Kidney (tissue), 14 donors: ENCODE data around the gene ADAMTS17. TPM values are rescaled to one million over a fixed set of nuclear protein-coding genes. Genes with fewer than 3 reads are reported as not detected.

Experiments used
- DNase-seq, 5 donors: peaks; one replicate each; pipeline ENCODE4 v3.0.0-alpha.2; 2013 to 2020
- FAIRE-seq: peaks from 2 replicates; lab custom pipeline; 2012; peaks lifted over from hg19 to GRCh38; lab: Jason Lieb, UNC
- H3K27ac ChIP-seq, 2 donors: one replicate each; pipeline ENCODE4 v1.7.0; 2013; ENCODE audit warnings: low read depth in 2 of 2, low read length in 2 of 2, inconsistent platforms in 1 of 2
- H3K27me3 ChIP-seq: one replicate; pipeline ENCODE4 v1.7.1; 2013; ENCODE audit warnings: low read length, inconsistent platforms; ENCODE audit not compliant: control insufficient read depth, insufficient read depth
- H3K36me3 ChIP-seq, 3 donors: one replicate each; pipeline versions ENCODE4 v1.7.0 to v1.7.1; 2013; ENCODE audit warnings: low read length in 3 of 3, control low read depth in 1 of 3, inconsistent platforms in 1 of 3; ENCODE audit not compliant: insufficient read depth in 3 of 3, control insufficient read depth in 2 of 3
- H3K4me1 ChIP-seq, 3 donors: one replicate each; pipeline versions ENCODE4 v1.7.0 to v1.7.1; 2013; ENCODE audit warnings: low read length in 3 of 3, inconsistent platforms in 1 of 3, low read depth in 1 of 3; ENCODE audit not compliant: control insufficient read depth in 2 of 3, insufficient read depth in 2 of 3
- H3K4me3 ChIP-seq, 3 donors: one replicate each; pipeline versions ENCODE4 v1.7.0 to v1.8.1; 2013; ENCODE audit warnings: low read length in 3 of 3, control low read depth in 1 of 3, inconsistent platforms in 1 of 3
- H3K9ac ChIP-seq, 3 donors: one replicate each; pipeline versions ENCODE4 v1.7.0 to v1.7.1; 2013; ENCODE audit warnings: low read length in 3 of 3, control low read depth in 1 of 3, inconsistent platforms in 1 of 3
- H3K9me3 ChIP-seq, 3 donors: one replicate each; pipeline versions ENCODE4 v1.7.0 to v1.7.1; 2013; ENCODE audit warnings: low read length in 3 of 3, control low read depth in 1 of 3, inconsistent platforms in 1 of 3; ENCODE audit not compliant: control insufficient read depth in 2 of 3, insufficient read depth in 1 of 3
- CTCF ChIP-seq: IDR thresholded peaks from 3 replicates; pipeline ENCODE4 v1.5.1; 2012; ENCODE audit warnings: mild to moderate bottlenecking, moderate library complexity, borderline replicate concordance; ENCODE audit not compliant: insufficient read depth; ENCODE audit errors: extremely low read depth
- intact Hi-C: fragments of 100-400 bp; cut with DNase I; formaldehyde crosslinking; loops from one replicate; pipeline ENCODE4 v1.11.1; 2022
- polyA plus RNA-seq: library from polyadenylated mRNA; stranded (reverse); fragments of 350-450 nt; fragmentation: Illumina TruSeq; extraction: RNeasy Lipid Tissue Mini Kit (QIAGEN cat#74804); gene quantifications from one replicate; pipeline ENCODE4 v1.2.3, GENCODE V29; 2014; ENCODE audit warnings: low read depth, low replicate concordance; ENCODE audit not compliant: insufficient read depth
- total RNA-seq: library from RNA; stranded (reverse); fragmentation: NEBNext Ultra II Directional; extraction: Animal tissue kit (Norgen Biotek cat#: 25700); gene quantifications from one replicate; pipeline ENCODE4 v1.2.1, GENCODE V29; 2021
- donor health status: control.
- donor health status: control.
- donor health status: control.
- donor health status: control.
- donor health status: control.
- donor health status: DM: yes; HTN: yes; CAD: no.
- donor health status: Normal renal cell carcinoma (clear cell type).

ADAMTS17 gene
- total and polyA plus RNA-seq, 2 donors from 2014 or later = 1.7 to 2.2 TPM

- Histone ChIP-seq H3K4me1 (no peaks in the 10 kb centered on the region), H3K27ac (no peak overlapping the region), H3K9ac (no peak overlapping the region), H3K9me3 (peaks cover 0 to 20% (median 7%) of the 10 kb centered on the region in 3 donors), H3K36me3 (peaks cover 0 to 9% (median 0%) of the 10 kb centered on the region in 3 donors), H3K4me3 (no peak overlapping the region), H3K27me3 (no peaks in the 10 kb centered on the region)
- FAIRE-seq = no peak
- no peak for DNase-seq
- no peak for TF ChIP-seq CTCF
- intact Hi-C loops = no loop called here
These were observed 221.7 kb downstream of the ADAMTS17 start for GRCh38 chr15:100120111-100120510.

DNA sequence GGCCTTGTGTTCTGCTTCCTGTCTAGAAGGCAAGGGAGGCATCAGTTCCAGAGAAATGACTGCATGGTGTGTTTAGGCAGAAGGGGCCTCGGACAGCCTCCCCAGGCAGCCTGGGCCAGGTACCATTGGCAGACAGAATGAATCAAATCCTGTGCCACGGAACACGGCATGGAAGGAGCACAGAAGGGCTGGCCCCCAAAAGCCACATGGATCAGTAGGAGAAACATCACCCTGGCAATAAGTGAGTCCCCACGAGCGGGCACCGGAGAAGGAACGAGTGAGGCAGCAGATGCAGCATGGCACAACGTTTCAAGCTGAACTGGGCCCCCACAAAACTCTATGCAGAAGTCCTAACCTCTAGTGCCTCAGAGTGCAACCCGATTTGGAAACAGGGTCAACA, 223.2 kb downstream of the ADAMTS17 start:
- peaks cover 0 to 9% (median 0%) of the 10 kb centered on the region in 3 donors for H3K36me3 ChIP-seq
- peaks cover 0 to 20% (median 7%) of the 10 kb centered on the region in 3 donors for H3K9me3 ChIP-seq
- TF ChIP-seq CTCF = no peak
- H3K4me1 ChIP-seq = peaks cover 0 to 5% (median 3%) of the 10 kb centered on the region in 3 donors
- intact Hi-C loops = no loop called here
- H3K27ac ChIP-seq = no peak overlapping the region
- no peaks in the 10 kb centered on the region for H3K27me3 ChIP-seq
- H3K4me3 ChIP-seq = no peak overlapping the region
- no peak for FAIRE-seq
- DNase-seq = no peak
- H3K9ac ChIP-seq = no peak overlapping the region

GRCh38 chr15:100116416-100117190, 225.2 kb downstream of the ADAMTS17 start:
- FAIRE-seq (no peak), DNase-seq (no peak)
- no peak overlapping the region for H3K4me3 ChIP-seq
- H3K9me3 ChIP-seq = peaks cover 0 to 12% (median 4%) of the 10 kb centered on the region in 3 donors
- peaks cover 0 to 12% (median 5%) of the 10 kb centered on the region in 3 donors for H3K4me1 ChIP-seq
- TF ChIP-seq CTCF = no peak
- intact Hi-C loops = no loop called here
- H3K36me3 ChIP-seq = peaks cover 0 to 4% (median 0%) of the 10 kb centered on the region in 3 donors
- no peak overlapping the region for H3K9ac ChIP-seq
- no peaks in the 10 kb centered on the region for H3K27me3 ChIP-seq
- H3K27ac ChIP-seq = no peak overlapping the region
